ENCODE data around the gene TSPYL1. TPM values are rescaled to one million over a fixed set of nuclear protein-coding genes. Genes with fewer than 3 reads are reported as not detected.

The TSPYL1 gene
- total and polyA plus RNA-seq, 2 donors, result 56.0 to 66.7 TPM

- WGBS, result 49% methylated on average over 2 of the region's 2 CpGs
- no peak for DNase-seq (ENCODE audit: extremely low spot score)
- Histone ChIP-seq H3K36me3 (ENCODE audit: insufficient read depth) (no peaks in the 10 kb centered on the region), H3K4me3 (ENCODE audit: low read depth, low read length) (no peak overlapping the region), H3K27ac (ENCODE audit: low read depth) (no peak overlapping the region), H3K4me1 (ENCODE audit: insufficient read depth) (no peaks in the 10 kb centered on the region)
These were observed 29.9 kb upstream of the TSPYL1 start for GRCh38 chr6:116309657-116310056.

GRCh38 chr6:116309001-116309400 lies 29.3 kb upstream of the TSPYL1 start:
- no peak for DNase-seq (ENCODE audit: extremely low spot score)
- Histone ChIP-seq H3K36me3 (ENCODE audit: insufficient read depth) (no peaks in the 10 kb centered on the region), H3K27ac (ENCODE audit: low read depth) (no peak overlapping the region), H3K4me3 (ENCODE audit: low read depth, low read length) (no peak overlapping the region), H3K4me1 (ENCODE audit: insufficient read depth) (no peaks in the 10 kb centered on the region)

GRCh38 chr6:116307633-116308032 lies 27.9 kb upstream of the TSPYL1 start:
- no peaks in the 10 kb centered on the region for H3K4me1 ChIP-seq (ENCODE audit: insufficient read depth)
- DNase-seq (ENCODE audit: extremely low spot score), result no peak
- H3K27ac ChIP-seq (ENCODE audit: low read depth), result no peak overlapping the region
- WGBS, result 100% methylated on average over 1 of the region's 1 CpG
- H3K4me3 ChIP-seq (ENCODE audit: low read depth, low read length), result no peak overlapping the region
- H3K36me3 ChIP-seq (ENCODE audit: insufficient read depth), result no peaks in the 10 kb centered on the region

GRCh38 chr6:116307001-116307400 lies 27.3 kb upstream of the TSPYL1 start:
- no peaks in the 10 kb centered on the region for H3K36me3 ChIP-seq (ENCODE audit: insufficient read depth)
- no peak overlapping the region for H3K4me3 ChIP-seq (ENCODE audit: low read depth, low read length)
- H3K27ac ChIP-seq (ENCODE audit: low read depth), result no peak overlapping the region
- DNase-seq (ENCODE audit: extremely low spot score), result no peak
- 100% methylated on average over 1 of the region's 1 CpG for WGBS
- no peaks in the 10 kb centered on the region for H3K4me1 ChIP-seq (ENCODE audit: insufficient read depth)

GRCh38 chr6:116304538-116305097 lies 24.9 kb upstream of the TSPYL1 start:
- DNase-seq (ENCODE audit: extremely low spot score), result no peak
- H3K4me1 ChIP-seq (ENCODE audit: insufficient read depth), result no peaks in the 10 kb centered on the region
- H3K27ac ChIP-seq (ENCODE audit: low read depth), result no peak overlapping the region
- no peaks in the 10 kb centered on the region for H3K36me3 ChIP-seq (ENCODE audit: insufficient read depth)
- no peak overlapping the region for H3K4me3 ChIP-seq (ENCODE audit: low read depth, low read length)

- Histone ChIP-seq H3K4me1 (ENCODE audit: insufficient read depth) (no peaks in the 10 kb centered on the region), H3K27ac (ENCODE audit: low read depth) (no peak overlapping the region), H3K36me3 (ENCODE audit: insufficient read depth) (no peaks in the 10 kb centered on the region), H3K4me3 (ENCODE audit: low read depth, low read length) (no peak overlapping the region)
- 85% methylated on average over 3 of the region's 3 CpGs for WGBS
- DNase-seq (ENCODE audit: extremely low spot score), result no peak
These were observed 21.4 kb upstream of the TSPYL1 start for GRCh38 chr6:116301104-116301503.

GRCh38 chr6:116300566-116300965 lies 20.8 kb upstream of the TSPYL1 start:
- 71% methylated on average over 1 of the region's 1 CpG for WGBS
- H3K36me3 ChIP-seq (ENCODE audit: insufficient read depth), result no peaks in the 10 kb centered on the region
- no peak overlapping the region for H3K4me3 ChIP-seq (ENCODE audit: low read depth, low read length)
- DNase-seq (ENCODE audit: extremely low spot score), result no peak
- H3K27ac ChIP-seq (ENCODE audit: low read depth), result no peak overlapping the region
- H3K4me1 ChIP-seq (ENCODE audit: insufficient read depth), result no peaks in the 10 kb centered on the region

GRCh38 chr6:116298973-116299372 lies 19.2 kb upstream of the TSPYL1 start:
- Histone ChIP-seq H3K36me3 (ENCODE audit: insufficient read depth) (no peaks in the 10 kb centered on the region), H3K4me1 (ENCODE audit: insufficient read depth) (no peaks in the 10 kb centered on the region), H3K4me3 (ENCODE audit: low read depth, low read length) (no peak overlapping the region), H3K27ac (ENCODE audit: low read depth) (no peak overlapping the region)
- no peak for DNase-seq (ENCODE audit: extremely low spot score)

GRCh38 chr6:116298273-116298672 lies 18.5 kb upstream of the TSPYL1 start:
- 96% methylated on average over 3 of the region's 3 CpGs for WGBS

GRCh38 chr6:116292553-116292952 lies 12.8 kb upstream of the TSPYL1 start:
- no peak for DNase-seq (ENCODE audit: extremely low spot score)
- WGBS, result 96% methylated on average over 1 of the region's 1 CpG
- no peaks in the 10 kb centered on the region for H3K4me1 ChIP-seq (ENCODE audit: insufficient read depth)
- no peaks in the 10 kb centered on the region for H3K36me3 ChIP-seq (ENCODE audit: insufficient read depth)
- no peak overlapping the region for H3K4me3 ChIP-seq (ENCODE audit: low read depth, low read length)
- no peak overlapping the region for H3K27ac ChIP-seq (ENCODE audit: low read depth)

More at GRCh38 chr6:116298273-116298672, 18.5 kb upstream of the TSPYL1 start:
- H3K4me1 ChIP-seq (ENCODE audit: insufficient read depth), result no peaks in the 10 kb centered on the region
- H3K36me3 ChIP-seq (ENCODE audit: insufficient read depth), result no peaks in the 10 kb centered on the region
- no peak overlapping the region for H3K27ac ChIP-seq (ENCODE audit: low read depth)
- no peak overlapping the region for H3K4me3 ChIP-seq (ENCODE audit: low read depth, low read length)
- DNase-seq (ENCODE audit: extremely low spot score), result no peak

- 79% methylated on average over 4 of the region's 4 CpGs for WGBS
These were observed 12.1 kb upstream of the TSPYL1 start for GRCh38 chr6:116291701-116292396.

GRCh38 chr6:116290799-116291198 lies 11.1 kb upstream of the TSPYL1 start:
- H3K4me3 ChIP-seq (ENCODE audit: low read depth, low read length), result no peak overlapping the region
- no peaks in the 10 kb centered on the region for H3K36me3 ChIP-seq (ENCODE audit: insufficient read depth)
- 80% methylated on average over 2 of the region's 2 CpGs for WGBS
- H3K27ac ChIP-seq (ENCODE audit: low read depth), result no peak overlapping the region
- no peak for DNase-seq (ENCODE audit: extremely low spot score)
- H3K4me1 ChIP-seq (ENCODE audit: insufficient read depth), result no peaks in the 10 kb centered on the region

More at GRCh38 chr6:116291701-116292396, 12.1 kb upstream of the TSPYL1 start:
- Histone ChIP-seq H3K27ac (ENCODE audit: low read depth) (no peak overlapping the region), H3K36me3 (ENCODE audit: insufficient read depth) (no peaks in the 10 kb centered on the region), H3K4me1 (ENCODE audit: insufficient read depth) (no peaks in the 10 kb centered on the region), H3K4me3 (ENCODE audit: low read depth, low read length) (no peak overlapping the region)
- no peak for DNase-seq (ENCODE audit: extremely low spot score)

- no peak for DNase-seq (ENCODE audit: extremely low spot score)
- no peak overlapping the region for H3K27ac ChIP-seq (ENCODE audit: low read depth)
- H3K4me3 ChIP-seq (ENCODE audit: low read depth, low read length), result no peak overlapping the region
- H3K4me1 ChIP-seq (ENCODE audit: insufficient read depth), result no peaks in the 10 kb centered on the region
- H3K36me3 ChIP-seq (ENCODE audit: insufficient read depth), result no peaks in the 10 kb centered on the region
- WGBS, result 83% methylated on average over 2 of the region's 2 CpGs
These were observed 10.1 kb upstream of the TSPYL1 start for GRCh38 chr6:116289876-116290275.

GRCh38 chr6:116287689-116288282 lies 8.1 kb upstream of the TSPYL1 start:
- H3K4me3 ChIP-seq (ENCODE audit: low read depth, low read length), result no peak overlapping the region
- no peak for DNase-seq (ENCODE audit: extremely low spot score)
- WGBS, result 88% methylated on average over 2 of the region's 2 CpGs
- no peak overlapping the region for H3K27ac ChIP-seq (ENCODE audit: low read depth)
- no peaks in the 10 kb centered on the region for H3K36me3 ChIP-seq (ENCODE audit: insufficient read depth)
- no peaks in the 10 kb centered on the region for H3K4me1 ChIP-seq (ENCODE audit: insufficient read depth)

Measured in urinary bladder (tissue), 4 donors.